Loucy (cell line): Measurements from ENCODE around the gene OR5D14.

Source experiments
- EZH2phosphoT487 ChIP-seq: fragments of 200-600 bp; IDR thresholded peaks from 2 replicates; pipeline ENCODE4 v1.6.1; 2018; ENCODE audit warnings: antibody characterized with exemption, mild to moderate bottlenecking, moderate library complexity, borderline replicate concordance
- TF ChIP-seq, protein P1 (sequence below): fragments of 200-600 bp; sonication (generic); conservative IDR thresholded peaks from 2 replicates; pipeline ENCODE4 v1.5.1; 2014; ENCODE audit warnings: mild to moderate bottlenecking, antibody characterized with exemption, low read length

DNA sequence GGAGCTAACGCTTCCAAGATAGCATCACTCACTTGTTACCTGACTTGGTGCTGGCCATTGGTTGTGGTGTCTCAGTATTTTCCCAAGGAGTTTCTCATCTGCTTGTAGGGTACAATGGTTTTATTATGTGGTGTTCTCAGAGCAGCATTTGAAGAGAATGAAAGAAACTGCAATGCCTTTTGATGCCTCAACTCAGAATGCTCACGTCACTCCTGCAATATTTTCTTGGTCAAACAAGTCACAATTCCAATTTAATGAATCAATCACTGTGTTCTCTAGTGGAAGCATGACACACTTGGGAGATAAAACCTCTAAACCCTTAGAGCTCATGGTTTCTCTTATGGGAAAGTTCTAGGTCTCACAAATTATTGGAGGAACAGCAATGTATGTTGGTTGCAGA, 2.0 kb upstream of the OR5D14 start:
- no peak for TF ChIP-seq EZH2phosphoT487
- TF ChIP-seq, protein P1, sequence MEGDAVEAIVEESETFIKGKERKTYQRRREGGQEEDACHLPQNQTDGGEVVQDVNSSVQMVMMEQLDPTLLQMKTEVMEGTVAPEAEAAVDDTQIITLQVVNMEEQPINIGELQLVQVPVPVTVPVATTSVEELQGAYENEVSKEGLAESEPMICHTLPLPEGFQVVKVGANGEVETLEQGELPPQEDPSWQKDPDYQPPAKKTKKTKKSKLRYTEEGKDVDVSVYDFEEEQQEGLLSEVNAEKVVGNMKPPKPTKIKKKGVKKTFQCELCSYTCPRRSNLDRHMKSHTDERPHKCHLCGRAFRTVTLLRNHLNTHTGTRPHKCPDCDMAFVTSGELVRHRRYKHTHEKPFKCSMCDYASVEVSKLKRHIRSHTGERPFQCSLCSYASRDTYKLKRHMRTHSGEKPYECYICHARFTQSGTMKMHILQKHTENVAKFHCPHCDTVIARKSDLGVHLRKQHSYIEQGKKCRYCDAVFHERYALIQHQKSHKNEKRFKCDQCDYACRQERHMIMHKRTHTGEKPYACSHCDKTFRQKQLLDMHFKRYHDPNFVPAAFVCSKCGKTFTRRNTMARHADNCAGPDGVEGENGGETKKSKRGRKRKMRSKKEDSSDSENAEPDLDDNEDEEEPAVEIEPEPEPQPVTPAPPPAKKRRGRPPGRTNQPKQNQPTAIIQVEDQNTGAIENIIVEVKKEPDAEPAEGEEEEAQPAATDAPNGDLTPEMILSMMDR = no peak
